Measurements from ENCODE around the gene C5. TPM values are rescaled to one million over a fixed set of nuclear protein-coding genes. Genes with fewer than 3 reads are reported as not detected.
"Not testable (repeated sequence)": the region's sequence is repeated elsewhere in the genome, so short reads cannot be mapped to it uniquely, and the experiment has no call there.

C5 gene
- total and polyA plus RNA-seq, 2 donors from 2014 or later: 3.5 to 4.6 TPM

DNA sequence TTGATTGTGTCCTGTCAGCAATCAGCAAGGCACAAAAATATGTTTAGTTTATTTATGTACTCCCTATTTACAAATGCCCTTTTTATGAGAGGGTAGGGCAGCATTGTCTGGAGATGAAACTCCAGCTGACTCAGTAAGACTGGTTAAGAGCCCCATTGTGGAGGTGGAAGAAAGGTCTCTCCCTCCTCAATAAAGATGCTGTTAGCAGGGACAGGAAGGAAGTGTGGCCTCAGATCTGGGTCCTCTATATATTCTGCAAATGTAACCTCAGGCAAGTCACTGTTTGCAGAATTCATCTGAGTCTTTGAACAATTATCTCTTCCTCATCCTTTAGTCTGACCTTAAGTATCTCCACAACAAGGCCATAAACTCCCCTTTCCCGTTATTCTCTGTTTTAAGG, 75.2 kb downstream of the C5 start:
- H3K36me3 ChIP-seq (ENCODE audit: control insufficient read depth in 2 of 3, insufficient read depth in 3 of 3, low read length in 3 of 3): no peaks in the 10 kb centered on the region
- intact Hi-C loops (cut with DNase I): no loop called here
- no peak for DNase-seq
- H3K27ac ChIP-seq (ENCODE audit: low read depth in 2 of 2, low read length in 2 of 2): no peak overlapping the region
- no peaks in the 10 kb centered on the region for H3K4me1 ChIP-seq (ENCODE audit: control insufficient read depth in 2 of 3, insufficient read depth in 2 of 3, low read depth in 1 of 3, low read length in 3 of 3)
- no peak for FAIRE-seq
- no peak overlapping the region for H3K4me3 ChIP-seq (ENCODE audit: low read length in 3 of 3)
- H3K9ac ChIP-seq (ENCODE audit: low read length in 3 of 3): no peak overlapping the region
- no peaks in the 10 kb centered on the region for H3K27me3 ChIP-seq (ENCODE audit: control insufficient read depth, insufficient read depth, low read length)
- no peaks in the 10 kb centered on the region for H3K9me3 ChIP-seq (ENCODE audit: control insufficient read depth in 2 of 3, insufficient read depth in 1 of 3, low read length in 3 of 3)
- TF ChIP-seq, protein P1, sequence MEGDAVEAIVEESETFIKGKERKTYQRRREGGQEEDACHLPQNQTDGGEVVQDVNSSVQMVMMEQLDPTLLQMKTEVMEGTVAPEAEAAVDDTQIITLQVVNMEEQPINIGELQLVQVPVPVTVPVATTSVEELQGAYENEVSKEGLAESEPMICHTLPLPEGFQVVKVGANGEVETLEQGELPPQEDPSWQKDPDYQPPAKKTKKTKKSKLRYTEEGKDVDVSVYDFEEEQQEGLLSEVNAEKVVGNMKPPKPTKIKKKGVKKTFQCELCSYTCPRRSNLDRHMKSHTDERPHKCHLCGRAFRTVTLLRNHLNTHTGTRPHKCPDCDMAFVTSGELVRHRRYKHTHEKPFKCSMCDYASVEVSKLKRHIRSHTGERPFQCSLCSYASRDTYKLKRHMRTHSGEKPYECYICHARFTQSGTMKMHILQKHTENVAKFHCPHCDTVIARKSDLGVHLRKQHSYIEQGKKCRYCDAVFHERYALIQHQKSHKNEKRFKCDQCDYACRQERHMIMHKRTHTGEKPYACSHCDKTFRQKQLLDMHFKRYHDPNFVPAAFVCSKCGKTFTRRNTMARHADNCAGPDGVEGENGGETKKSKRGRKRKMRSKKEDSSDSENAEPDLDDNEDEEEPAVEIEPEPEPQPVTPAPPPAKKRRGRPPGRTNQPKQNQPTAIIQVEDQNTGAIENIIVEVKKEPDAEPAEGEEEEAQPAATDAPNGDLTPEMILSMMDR (IDR thresholded peaks at IDR 0.05; ENCODE audit: borderline replicate concordance, extremely low read depth, insufficient read depth): no peak

DNA sequence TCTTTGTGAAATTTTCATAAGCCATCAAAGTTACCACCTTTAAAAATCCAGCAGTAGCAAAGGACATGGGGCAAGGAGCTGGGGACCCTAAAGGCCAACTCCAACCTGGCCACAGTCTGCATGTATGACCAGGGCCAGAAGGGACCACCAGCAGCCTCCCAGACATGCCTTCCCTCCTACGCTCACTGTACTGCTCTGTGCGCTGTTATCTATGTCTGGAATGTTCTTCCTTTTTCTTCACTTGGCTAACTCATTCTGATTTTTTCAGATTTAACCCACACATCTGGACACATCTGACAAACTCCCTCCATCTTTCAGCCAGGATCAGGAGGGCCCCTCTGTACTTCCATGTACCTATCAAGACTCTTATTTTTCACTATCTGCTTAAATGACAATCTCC, 75.9 kb downstream of the C5 start:
- Histone ChIP-seq H3K27me3 (ENCODE audit: control insufficient read depth, insufficient read depth, low read length) (no peaks in the 10 kb centered on the region), H3K4me1 (ENCODE audit: control insufficient read depth in 2 of 3, insufficient read depth in 2 of 3, low read depth in 1 of 3, low read length in 3 of 3) (no peaks in the 10 kb centered on the region), H3K36me3 (ENCODE audit: control insufficient read depth in 2 of 3, insufficient read depth in 3 of 3, low read length in 3 of 3) (no peaks in the 10 kb centered on the region), H3K9me3 (ENCODE audit: control insufficient read depth in 2 of 3, insufficient read depth in 1 of 3, low read length in 3 of 3) (no peaks in the 10 kb centered on the region), H3K27ac (ENCODE audit: low read depth in 2 of 2, low read length in 2 of 2) (no peak overlapping the region), H3K4me3 (ENCODE audit: low read length in 3 of 3) (no peak overlapping the region), H3K9ac (ENCODE audit: low read length in 3 of 3) (no peak overlapping the region)
- intact Hi-C loops (cut with DNase I): no loop called here
- TF ChIP-seq, protein P1 (IDR thresholded peaks at IDR 0.05; ENCODE audit: borderline replicate concordance, extremely low read depth, insufficient read depth): no peak
- DNase-seq: no peak
- no peak for FAIRE-seq

DNA sequence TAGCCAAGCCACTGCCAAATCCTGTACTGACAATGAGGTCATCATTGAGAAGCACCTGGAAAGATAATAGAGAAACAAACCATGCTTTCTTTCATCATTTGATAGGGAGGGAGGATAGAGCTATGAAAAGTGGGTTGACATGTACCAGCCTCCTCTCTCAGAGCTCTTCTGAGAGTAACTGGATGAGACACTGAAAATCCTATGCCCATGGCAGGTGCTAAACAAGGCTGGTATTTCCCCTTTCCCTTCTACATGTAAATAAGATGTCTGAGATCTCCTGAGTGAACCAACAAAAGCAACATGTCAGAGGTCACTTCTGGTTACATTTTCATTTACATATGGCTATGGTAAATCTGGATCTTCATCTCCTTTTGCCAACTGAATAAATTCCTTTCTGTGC, 78.1 kb downstream of the C5 start:
- FAIRE-seq (no peak), DNase-seq (no peak)
- intact Hi-C loops (cut with DNase I): no loop called here
- H3K9ac ChIP-seq (ENCODE audit: low read length in 3 of 3): no peak overlapping the region
- no peaks in the 10 kb centered on the region for H3K36me3 ChIP-seq (ENCODE audit: control insufficient read depth in 2 of 3, insufficient read depth in 3 of 3, low read length in 3 of 3)
- no peaks in the 10 kb centered on the region for H3K4me1 ChIP-seq (ENCODE audit: control insufficient read depth in 2 of 3, insufficient read depth in 2 of 3, low read depth in 1 of 3, low read length in 3 of 3)
- H3K27ac ChIP-seq (ENCODE audit: low read depth in 2 of 2, low read length in 2 of 2): no peak overlapping the region
- no peak overlapping the region for H3K4me3 ChIP-seq (ENCODE audit: low read length in 3 of 3)
- H3K9me3 ChIP-seq (ENCODE audit: control insufficient read depth in 2 of 3, insufficient read depth in 1 of 3, low read length in 3 of 3): no peaks in the 10 kb centered on the region
- TF ChIP-seq, protein P1 (IDR thresholded peaks at IDR 0.05; ENCODE audit: borderline replicate concordance, extremely low read depth, insufficient read depth): no peak
- H3K27me3 ChIP-seq (ENCODE audit: control insufficient read depth, insufficient read depth, low read length): no peaks in the 10 kb centered on the region

DNA sequence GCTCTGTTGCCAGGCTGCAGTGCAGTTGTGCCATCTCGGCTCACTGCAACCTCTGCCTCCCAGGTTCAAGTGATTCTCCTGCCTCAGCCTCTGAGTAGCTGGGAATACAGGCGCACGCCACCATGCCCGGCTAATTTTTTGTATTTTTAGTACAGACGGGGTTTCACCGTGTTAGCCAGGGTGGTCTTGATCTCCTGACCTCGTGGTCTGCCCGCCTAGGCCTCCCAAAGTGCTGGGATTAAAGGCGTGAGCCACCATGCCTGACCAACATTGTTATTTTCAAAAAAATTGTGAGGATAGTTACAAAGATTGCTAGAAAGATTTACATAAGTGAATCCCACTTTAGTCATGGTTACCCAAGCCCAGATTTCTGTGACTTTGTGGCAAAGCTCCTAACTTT, 78.6 kb downstream of the C5 start:
- DNase-seq; H3K27ac ChIP-seq (ENCODE audit: low read depth in 2 of 2, low read length in 2 of 2); FAIRE-seq; H3K4me1 ChIP-seq (ENCODE audit: control insufficient read depth in 2 of 3, insufficient read depth in 2 of 3, low read depth in 1 of 3, low read length in 3 of 3); H3K9ac ChIP-seq (ENCODE audit: low read length in 3 of 3); H3K27me3 ChIP-seq (ENCODE audit: control insufficient read depth, insufficient read depth, low read length); intact Hi-C loops (cut with DNase I); H3K4me3 ChIP-seq (ENCODE audit: low read length in 3 of 3); H3K9me3 ChIP-seq (ENCODE audit: control insufficient read depth in 2 of 3, insufficient read depth in 1 of 3, low read length in 3 of 3); H3K36me3 ChIP-seq (ENCODE audit: control insufficient read depth in 2 of 3, insufficient read depth in 3 of 3, low read length in 3 of 3): not testable (repeated sequence)

Data from kidney (tissue), 14 donors.